ENCODE results near the gene TMEM69.
A peak's percentile ranks its signal among the peaks of the same experiment; 100 is the strongest.
"Not testable (repeated sequence)": the region's sequence is repeated elsewhere in the genome, so short reads cannot be mapped to it uniquely, and the experiment has no call there.

Gene TMEM69

DNA sequence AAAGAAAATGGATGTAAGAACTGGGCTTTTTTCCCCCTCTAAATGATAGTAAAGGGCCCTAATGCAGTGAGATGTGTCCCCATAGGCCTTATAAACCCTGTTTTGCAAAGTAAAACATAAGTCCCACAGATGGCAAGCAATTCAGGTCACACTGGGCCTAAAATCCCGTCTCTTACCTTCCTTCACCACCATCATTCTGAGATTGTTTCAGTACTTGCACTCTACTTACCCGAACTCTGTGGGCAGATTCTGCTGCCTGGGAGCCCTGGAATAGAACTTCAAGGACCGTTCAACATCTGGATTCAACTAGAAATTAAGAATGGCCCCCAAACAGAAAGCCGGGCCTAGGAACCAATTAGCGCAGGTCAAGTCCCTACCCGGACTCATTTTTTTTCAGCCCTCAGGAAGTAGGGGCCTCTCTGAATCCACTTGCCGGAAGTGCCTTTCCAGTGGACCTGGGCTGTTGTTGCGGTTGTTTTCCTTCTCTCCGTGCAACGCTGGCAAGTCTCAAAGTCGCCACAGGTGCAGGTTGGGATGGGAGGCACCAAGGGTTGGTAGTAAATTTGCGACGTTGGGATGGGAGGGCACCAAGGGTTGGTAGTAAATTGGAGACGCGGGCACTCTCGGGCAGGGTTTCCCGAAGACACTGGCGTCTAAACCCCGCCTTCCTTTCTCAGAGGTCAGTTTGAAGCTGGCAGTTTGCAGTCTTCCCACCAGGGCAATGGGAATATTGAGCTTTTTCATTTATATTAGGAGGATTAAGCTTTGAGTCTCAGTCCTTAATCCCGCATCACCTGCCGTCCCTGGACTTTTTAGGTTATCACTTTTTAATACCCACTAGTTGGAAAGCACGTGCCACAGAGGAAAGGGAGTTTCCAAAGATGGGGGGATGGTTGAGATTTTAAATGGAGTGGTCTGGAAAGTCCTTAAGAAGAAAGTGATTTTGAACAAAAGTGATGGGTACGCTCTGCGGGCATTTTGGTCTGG is at the start of gene TMEM69:
Gene TMEM69 (plus strand): TSS at position 428 of the 987 bp plus-strand sequence. CDS start 2,888 bp downstream, outside the sequence.
- DNase-seq (ENCODE audit: low read depth in 2 of 2): peak; percentile 82

DNA sequence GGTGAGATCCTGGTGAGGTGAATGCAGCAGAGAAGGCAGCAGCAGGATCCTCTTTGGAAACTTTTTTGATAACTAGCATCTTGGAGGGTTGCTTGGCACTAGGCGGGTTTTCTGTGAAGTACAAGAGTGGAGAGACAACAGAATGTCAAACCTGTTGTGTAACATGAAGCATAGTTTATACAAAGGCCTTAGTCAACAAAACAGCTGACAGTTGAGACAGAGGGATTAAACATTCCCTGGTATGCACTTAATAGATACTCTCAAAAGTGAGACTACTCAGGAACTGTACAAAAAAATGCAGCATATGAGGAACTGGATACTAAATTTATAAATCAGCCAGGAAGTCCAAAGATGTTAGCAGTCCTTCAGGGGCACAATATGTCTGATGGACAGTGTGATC is 47.7 kb upstream of the TMEM69 start:
- DNase-seq (ENCODE audit: low read depth in 2 of 2): no peak

DNA sequence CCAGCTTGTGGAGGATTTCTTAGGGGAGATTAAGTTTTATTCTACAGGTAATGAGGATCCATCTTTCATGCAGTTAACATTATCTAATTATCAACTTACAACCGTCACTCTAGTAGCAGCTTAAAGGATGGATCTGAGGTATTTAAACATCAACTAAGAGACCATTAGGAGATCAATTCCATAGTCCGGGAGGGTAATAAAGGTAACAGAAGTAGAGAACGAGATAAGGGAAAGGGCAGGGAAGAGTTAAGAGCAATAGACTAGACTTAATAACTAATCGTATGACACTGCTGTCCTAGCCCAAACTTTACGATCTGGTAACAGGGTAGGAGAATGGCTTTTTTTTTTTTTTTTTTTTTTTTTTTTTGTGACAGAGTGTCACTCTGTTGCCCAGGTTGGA is 44.7 kb upstream of the TMEM69 start:
- DNase-seq (ENCODE audit: low read depth in 2 of 2): no peak

- no peak for DNase-seq (ENCODE audit: low read depth in 2 of 2)
Measured at GRCh38 chr1:45643978-45644377, 44.0 kb upstream of the TMEM69 start.

- DNase-seq (ENCODE audit: low read depth in 2 of 2): no peak
Measured at GRCh38 chr1:45644661-45645060, 43.3 kb upstream of the TMEM69 start.

DNA sequence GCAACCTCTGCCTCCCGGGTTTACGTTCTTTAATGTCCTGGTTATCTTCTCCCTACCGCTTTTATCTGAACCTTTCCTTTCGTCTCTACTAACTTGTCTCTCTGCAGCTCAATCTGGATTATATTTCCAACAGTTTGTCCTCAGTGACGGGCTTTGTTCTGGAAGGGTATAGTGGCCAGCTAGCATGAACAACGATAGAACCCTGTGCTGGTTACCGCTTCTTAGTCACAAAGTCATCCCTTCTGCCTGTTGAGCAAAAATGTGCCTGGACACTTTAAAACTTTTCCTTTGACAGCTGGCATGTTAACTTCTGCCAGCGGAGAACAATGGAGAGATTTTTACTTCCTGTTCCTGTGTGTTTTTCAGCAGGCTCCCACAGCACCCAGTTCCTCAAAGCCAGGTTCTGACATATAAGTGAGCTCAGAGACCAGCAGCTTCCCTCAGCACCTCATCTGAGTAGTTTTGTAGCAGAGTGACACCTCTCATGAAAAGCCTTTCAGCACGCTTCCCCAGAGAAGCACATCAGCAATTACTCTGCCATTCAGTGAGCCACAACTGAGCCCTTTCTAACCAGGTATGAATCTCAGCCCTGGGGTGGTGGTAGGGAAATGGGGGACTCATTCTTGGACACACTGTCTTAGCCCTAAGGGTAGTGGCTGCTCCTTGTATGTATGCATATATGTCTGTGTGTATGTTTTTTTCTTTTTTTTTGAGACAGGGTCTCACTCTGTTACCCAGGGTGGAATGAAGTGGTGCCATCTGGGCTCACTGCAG is 40.5 kb upstream of the TMEM69 start:
- DNase-seq (ENCODE audit: low read depth in 2 of 2): no peak

DNA sequence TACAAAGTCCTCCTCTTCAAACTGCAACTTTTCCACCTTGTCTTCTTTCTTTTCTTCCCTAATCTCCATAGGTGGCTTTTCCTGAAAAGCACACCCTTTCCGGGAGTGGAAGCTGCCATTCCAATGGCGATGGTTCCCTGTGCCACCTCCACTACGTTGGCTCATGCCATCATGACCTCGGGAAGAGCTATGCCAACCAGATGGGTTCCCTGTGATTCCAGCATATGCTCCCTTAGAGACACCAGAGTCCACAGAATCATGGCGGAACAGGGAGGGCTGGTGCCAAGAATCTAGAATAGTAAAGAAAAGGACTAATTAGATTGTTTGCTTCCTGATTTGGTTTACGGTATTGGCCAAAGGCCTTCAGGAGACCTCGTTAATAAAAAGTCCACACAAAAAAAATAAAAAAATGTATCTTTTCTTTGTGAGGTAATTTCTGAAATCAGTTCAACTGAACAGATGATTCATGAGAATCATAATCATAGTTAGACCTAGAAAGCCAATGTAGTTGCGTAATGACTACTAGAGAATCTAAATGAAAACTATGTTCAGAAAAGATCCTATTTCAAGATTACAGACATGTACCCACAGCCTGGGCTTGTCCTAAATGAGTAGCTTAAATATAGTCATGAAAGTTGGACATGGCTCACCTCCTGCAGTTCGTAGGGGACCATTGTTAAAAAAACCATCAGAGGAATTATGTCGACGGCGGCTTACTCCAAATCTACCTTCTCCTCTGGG is 33.3 kb upstream of the TMEM69 start:
- DNase-seq (ENCODE audit: low read depth in 2 of 2): peak in 1 of 2 experiments; percentile 6

GRCh38 chr1:45656573-45657226 is 31.3 kb upstream of the TMEM69 start:
- DNase-seq (ENCODE audit: low read depth in 2 of 2): no peak

DNA sequence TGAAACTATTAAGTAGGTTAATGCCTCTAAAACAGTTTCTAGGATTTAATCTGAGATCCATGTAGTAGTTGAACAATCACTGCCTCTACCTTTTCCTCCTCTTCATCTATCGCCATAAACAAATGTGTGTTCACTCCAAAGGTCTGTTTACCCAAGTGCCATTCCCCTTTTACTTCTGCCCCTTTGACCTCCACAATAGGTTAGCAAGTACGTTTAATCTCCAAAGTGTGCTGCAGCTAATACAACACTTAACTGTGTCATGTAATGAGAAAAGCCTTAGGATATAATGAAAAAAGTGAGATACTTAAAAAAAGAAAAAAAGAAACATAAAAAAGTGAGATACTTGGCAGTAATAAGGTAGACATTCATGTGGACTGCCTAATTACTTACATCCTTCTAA is 29.8 kb upstream of the TMEM69 start:
- DNase-seq (ENCODE audit: low read depth in 2 of 2): no peak

DNA sequence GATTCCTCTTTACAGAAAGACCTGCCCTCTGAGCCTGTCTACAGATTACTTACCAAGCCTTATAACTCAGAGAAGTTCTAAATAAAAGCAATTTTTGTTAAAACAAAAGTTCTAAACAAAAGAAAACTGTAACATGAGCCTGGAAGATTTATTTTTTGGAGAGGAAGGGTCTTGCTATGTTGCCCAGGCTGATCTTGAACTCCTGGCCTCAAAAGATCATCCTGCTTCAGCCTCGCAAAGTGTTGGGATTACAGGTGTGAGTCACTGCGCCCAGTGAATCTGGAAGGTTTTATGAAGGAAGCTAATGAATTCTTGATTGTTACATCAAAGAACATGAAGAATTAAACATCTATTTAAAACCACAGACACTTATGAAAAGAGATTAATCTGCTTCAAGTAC is 28.8 kb upstream of the TMEM69 start:
- no peak for DNase-seq (ENCODE audit: low read depth in 2 of 2)

- no peak for DNase-seq (ENCODE audit: low read depth in 2 of 2)
Measured at GRCh38 chr1:45660336-45660735, 27.6 kb upstream of the TMEM69 start.

DNA sequence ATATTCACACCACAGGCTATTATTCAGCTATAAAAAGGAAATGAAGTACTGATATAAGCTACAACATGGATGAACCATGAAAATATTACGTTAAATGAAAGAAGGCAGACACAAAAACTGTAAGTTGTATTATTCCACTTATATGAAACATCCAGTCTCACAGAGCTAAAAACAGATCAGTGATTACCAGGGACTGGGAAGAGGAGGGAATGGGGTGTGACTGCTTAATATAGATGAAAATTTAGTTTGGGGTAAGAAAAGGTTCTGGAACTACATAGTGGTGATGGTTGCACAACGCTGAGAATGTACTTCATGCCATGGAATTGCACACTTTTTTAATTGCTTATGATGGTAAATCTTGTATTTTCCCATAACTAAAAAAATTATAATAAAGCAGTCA is 21.1 kb upstream of the TMEM69 start:
- no peak for DNase-seq (ENCODE audit: low read depth in 2 of 2)

DNA sequence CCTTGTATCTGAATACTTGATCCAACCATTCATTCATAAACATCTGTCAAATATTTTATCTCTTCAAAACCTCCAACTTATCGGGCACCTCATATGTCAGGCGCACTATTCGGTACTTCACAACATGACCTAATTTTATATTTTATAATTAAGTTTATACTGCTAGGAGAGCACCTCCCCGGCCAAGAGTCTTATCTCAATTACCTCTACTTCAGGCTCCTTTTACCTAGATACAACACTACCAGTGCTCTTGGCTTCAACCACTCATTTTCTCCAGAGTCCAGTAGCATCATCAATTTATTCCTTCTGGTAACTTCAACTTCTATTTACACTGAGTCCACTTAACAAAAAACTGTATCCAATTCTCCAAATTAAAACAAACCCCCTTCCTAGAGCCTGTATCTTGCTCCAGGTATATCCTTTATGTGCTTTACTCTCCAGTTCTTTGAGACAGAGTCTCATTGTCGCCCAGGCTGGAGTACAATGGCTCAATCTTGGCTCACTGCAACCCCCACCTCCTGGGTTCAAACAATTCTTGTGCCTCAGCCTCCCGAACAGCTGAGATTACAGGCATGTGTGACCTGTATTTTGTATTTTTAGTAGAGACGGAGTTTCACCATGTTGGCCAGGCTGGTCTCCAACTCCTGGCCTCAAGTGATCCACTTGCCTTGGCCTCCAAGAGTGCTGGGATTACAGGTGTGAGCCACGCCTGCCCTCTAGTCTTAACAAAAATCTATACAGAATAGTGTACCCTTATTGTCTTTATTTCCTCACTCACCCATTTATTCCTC is 20.5 kb upstream of the TMEM69 start:
- DNase-seq (ENCODE audit: low read depth in 2 of 2): no peak

DNA sequence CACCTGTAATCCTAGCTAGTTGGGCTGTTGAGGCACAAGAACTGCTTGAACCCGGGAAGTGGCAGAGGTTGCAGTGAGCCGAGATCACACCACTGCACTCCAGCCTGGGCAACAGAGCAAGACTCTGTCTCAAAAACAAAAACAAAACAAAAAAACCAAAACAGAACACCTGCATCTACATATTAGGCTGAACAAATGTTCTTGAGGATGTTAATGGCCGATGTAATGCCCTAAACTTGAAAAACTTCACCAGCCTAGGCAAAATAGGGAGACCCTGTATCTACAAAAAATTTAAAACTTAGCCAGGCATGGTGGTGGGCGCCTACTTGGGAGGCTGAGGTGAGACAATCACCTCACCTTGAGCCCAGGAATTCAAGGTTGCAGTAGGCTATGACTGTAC is 19.5 kb upstream of the TMEM69 start:
- no peak for DNase-seq (ENCODE audit: low read depth in 2 of 2)

DNA sequence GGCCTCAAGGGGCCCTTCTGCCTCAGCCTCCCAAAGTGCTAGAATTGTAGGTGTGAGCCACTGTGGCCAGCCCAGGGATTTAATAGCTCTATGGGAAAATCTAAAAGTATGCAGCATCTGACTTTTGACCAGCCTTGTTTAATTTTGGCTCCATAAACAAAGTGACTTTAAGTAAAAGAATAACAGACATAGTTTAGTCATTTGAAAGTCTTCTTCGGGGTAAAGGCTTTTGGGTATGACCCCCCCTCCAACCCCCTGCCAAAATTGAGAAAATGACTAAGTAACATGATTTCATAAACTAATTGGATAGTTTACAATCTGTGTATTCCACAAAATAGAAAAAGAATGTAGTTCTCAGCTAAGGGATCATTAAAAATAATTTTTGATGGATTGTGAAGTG is 18.6 kb upstream of the TMEM69 start:
- no peak for DNase-seq (ENCODE audit: low read depth in 2 of 2)

DNA sequence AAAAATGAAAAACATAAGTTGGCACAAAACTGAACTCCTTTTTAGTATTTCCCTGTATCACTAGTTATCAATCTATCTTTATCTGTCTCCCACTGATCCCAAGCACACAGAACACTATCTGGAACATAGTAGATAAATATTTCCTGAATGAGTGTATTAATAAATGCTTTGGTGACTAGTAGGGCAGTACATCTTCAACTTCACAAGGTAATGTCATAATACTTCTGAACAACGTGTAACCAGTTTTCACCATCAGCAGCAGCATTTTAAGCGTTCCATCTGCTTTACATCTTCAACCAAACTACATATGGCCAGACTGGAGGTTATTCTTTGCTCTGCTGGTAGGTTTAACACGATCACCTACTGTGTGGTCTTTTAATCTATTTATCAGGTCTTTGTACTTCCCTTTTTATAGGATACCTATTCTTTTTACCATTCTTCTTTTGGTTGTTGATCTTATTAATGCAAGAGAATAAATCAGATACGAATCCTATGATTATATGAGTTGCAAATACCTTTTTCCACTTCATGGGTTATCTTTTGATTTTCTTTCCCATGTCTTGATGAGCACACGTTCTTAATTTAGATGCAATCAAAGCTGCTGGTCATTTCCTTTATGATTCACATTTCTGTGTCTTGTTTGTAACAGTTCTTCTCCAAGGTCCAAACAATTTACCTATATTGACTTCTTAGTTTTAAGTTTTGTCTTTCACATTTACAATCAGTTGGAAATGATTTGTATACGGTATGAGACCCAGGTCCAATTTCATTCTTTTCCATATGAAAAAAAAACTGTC is 17.9 kb upstream of the TMEM69 start:
- DNase-seq (ENCODE audit: low read depth in 2 of 2): no peak

GRCh38 chr1:45673956-45674355 is 14.0 kb upstream of the TMEM69 start:
- no peak for DNase-seq (ENCODE audit: low read depth in 2 of 2)

DNA sequence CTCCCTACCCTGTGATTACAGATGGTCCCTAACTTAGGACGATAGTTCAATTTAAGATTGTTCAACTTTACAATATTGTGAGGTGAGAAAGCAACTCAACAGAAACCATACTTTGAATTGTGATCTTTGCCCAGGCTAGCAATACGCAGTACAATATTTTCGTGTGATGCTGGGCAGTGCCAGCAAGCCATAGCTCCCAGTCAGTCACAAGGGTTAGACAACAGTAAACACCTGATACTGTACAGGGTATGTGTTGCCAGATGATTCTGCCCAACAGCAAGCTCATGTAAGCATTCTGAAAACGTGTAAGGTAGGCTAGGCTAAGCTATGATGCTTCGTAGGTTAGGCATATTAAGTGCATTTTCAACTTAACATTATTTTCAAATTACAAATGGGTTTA is 13.5 kb upstream of the TMEM69 start:
- DNase-seq (ENCODE audit: low read depth in 2 of 2): no peak

- DNase-seq (ENCODE audit: low read depth in 2 of 2): not testable (repeated sequence)
Measured at GRCh38 chr1:45676553-45676952, 11.4 kb upstream of the TMEM69 start.

DNA sequence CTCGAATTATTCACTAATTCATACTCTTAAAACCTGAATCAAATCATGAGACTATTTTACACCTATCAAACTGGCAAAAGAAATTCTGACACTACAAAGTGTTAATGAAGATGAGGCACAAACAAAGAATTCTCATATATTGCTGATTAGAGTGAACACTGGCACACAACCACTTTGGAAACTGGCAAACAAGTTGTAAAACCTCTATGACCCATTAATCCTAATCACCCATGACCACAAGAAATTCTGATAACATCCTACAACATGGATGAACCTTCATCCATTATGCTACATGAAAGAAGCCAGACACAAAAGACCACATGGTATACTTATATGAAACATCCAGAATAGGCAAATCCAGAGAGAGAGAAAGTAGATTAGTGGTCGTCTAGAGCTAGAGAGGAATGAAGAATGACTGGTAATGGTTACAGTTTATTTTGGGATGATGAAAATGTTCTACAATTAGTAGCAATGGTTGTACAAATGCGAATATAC is 10.2 kb upstream of the TMEM69 start:
- DNase-seq (ENCODE audit: low read depth in 2 of 2): no peak
